ENCODE data around the gene TULP4. TPM values are rescaled to one million over a fixed set of nuclear protein-coding genes. Genes with fewer than 3 reads are reported as not detected.
"Not testable (repeated sequence)": the region's sequence is repeated elsewhere in the genome, so short reads cannot be mapped to it uniquely, and the experiment has no call there.

The TULP4 gene
- total RNA-seq, 1 donor from 2014 or later: 29.9 TPM

GRCh38 chr6:158387036-158387435 lies 74.8 kb downstream of the TULP4 start:
- intact Hi-C loops (cut with micrococcal nuclease): loop anchor here (2.0 kb wide), 1 partner anchor 166 kb away; no protein-coding TSS in a partner anchor

- intact Hi-C loops (cut with micrococcal nuclease): loop anchor here (2.0 kb wide), 1 partner anchor 167 kb away; no protein-coding TSS in a partner anchor
Observed at GRCh38 chr6:158387578-158387977, 75.3 kb downstream of the TULP4 start.

- intact Hi-C loops (cut with micrococcal nuclease): no loop called here
Observed at GRCh38 chr6:158388727-158389126, 76.5 kb downstream of the TULP4 start.

- intact Hi-C loops (cut with micrococcal nuclease): no loop called here
Observed at GRCh38 chr6:158389193-158389919, 77.1 kb downstream of the TULP4 start.

GRCh38 chr6:158391276-158391675 lies 79.0 kb downstream of the TULP4 start:
- intact Hi-C loops (cut with micrococcal nuclease): no loop called here

GRCh38 chr6:158391977-158392376 lies 79.7 kb downstream of the TULP4 start:
- intact Hi-C loops (cut with micrococcal nuclease): not testable (repeated sequence)

- intact Hi-C loops (cut with micrococcal nuclease): no loop called here
Observed at GRCh38 chr6:158396136-158396535, 83.9 kb downstream of the TULP4 start.

- intact Hi-C loops (cut with micrococcal nuclease): no loop called here
Observed at GRCh38 chr6:158397578-158397977, 85.3 kb downstream of the TULP4 start.

GRCh38 chr6:158398252-158399024 lies 86.2 kb downstream of the TULP4 start:
- intact Hi-C loops (cut with micrococcal nuclease): no loop called here

GRCh38 chr6:158399040-158399700 lies 86.9 kb downstream of the TULP4 start:
- intact Hi-C loops (cut with micrococcal nuclease): no loop called here

GRCh38 chr6:158402184-158402583 lies 89.9 kb downstream of the TULP4 start:
- intact Hi-C loops (cut with micrococcal nuclease): no loop called here

GRCh38 chr6:158405321-158405831 lies 93.1 kb downstream of the TULP4 start:
- intact Hi-C loops (cut with micrococcal nuclease): not testable (repeated sequence)

- intact Hi-C loops (cut with micrococcal nuclease): no loop called here
Observed at GRCh38 chr6:158405933-158406332, 93.7 kb downstream of the TULP4 start.

- intact Hi-C loops (cut with micrococcal nuclease): no loop called here
Observed at GRCh38 chr6:158406736-158407135, 94.5 kb downstream of the TULP4 start.

GRCh38 chr6:158408013-158408412 lies 95.7 kb downstream of the TULP4 start:
- intact Hi-C loops (cut with micrococcal nuclease): no loop called here

GRCh38 chr6:158408552-158409130 lies 96.4 kb downstream of the TULP4 start:
- intact Hi-C loops (cut with micrococcal nuclease): no loop called here

- intact Hi-C loops (cut with micrococcal nuclease): no loop called here
Observed at GRCh38 chr6:158409451-158409850, 97.2 kb downstream of the TULP4 start.

GRCh38 chr6:158410784-158411183 lies 98.5 kb downstream of the TULP4 start:
- intact Hi-C loops (cut with micrococcal nuclease): no loop called here

- intact Hi-C loops (cut with micrococcal nuclease): no loop called here
Observed at GRCh38 chr6:158411998-158412397, 99.7 kb downstream of the TULP4 start.

GRCh38 chr6:158413028-158413427 lies 100.8 kb downstream of the TULP4 start:
- intact Hi-C loops (cut with micrococcal nuclease): no loop called here

GRCh38 chr6:158413814-158414565 lies 101.7 kb downstream of the TULP4 start:
- intact Hi-C loops (cut with micrococcal nuclease): no loop called here
